Right forelimb (tissue), 1 donor: ENCODE data around the gene ZNF93.
A peak's percentile ranks its signal among the peaks of the same experiment; 100 is the strongest.
"Not testable (repeated sequence)": the region's sequence is repeated elsewhere in the genome, so short reads cannot be mapped to it uniquely, and the experiment has no call there.

Experiments used
- DNase-seq: peaks from one replicate; pipeline ENCODE4 v3.0.0-alpha.2; 2018

Gene ZNF93

GRCh38 chr19:19900729-19901444 is at the start of gene ZNF93:
ZNF93 (plus strand) TSS chr19:19900946; CDS start chr19:19901089, 143 bp downstream.
- peak; percentile 93 for DNase-seq

DNA sequence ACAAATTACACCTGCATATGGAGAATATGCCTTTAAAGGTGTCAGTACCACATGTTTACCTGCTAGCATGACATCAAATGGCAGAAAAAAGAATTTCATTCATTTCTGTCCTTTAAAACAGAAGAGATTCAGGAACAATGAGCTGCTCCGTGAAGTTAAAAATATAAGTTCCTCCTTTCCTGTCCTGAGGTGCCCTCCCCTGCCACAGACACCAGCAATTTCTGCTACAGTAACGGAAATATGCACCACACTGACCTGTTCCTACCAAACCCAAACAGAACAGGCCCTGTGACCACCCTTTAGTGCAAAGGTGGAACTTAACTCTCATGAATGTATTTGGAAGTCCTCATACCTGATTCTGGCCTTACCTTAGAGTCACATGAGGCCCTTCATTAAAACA is 49.0 kb upstream of the ZNF93 start:
- not testable (repeated sequence) for DNase-seq

- DNase-seq = no peak
Measured at GRCh38 chr19:19858751-19859150, 42.0 kb upstream of the ZNF93 start.

- DNase-seq = peak; percentile 51
Measured at GRCh38 chr19:19860756-19861390, 39.9 kb upstream of the ZNF93 start.

GRCh38 chr19:19865750-19866610 is 34.8 kb upstream of the ZNF93 start, which contains the start of gene ZNF253:
ZNF253 (plus strand) TSS chr19:19865882; CDS start chr19:19865997, 115 bp downstream.
- peak; percentile 96 for DNase-seq

GRCh38 chr19:19866611-19867248 is 34.0 kb upstream of the ZNF93 start:
- DNase-seq = peak; percentile 57

- not testable (repeated sequence) for DNase-seq
Measured at GRCh38 chr19:19870086-19870485, 30.7 kb upstream of the ZNF93 start.

GRCh38 chr19:19871932-19872331 is 28.8 kb upstream of the ZNF93 start:
- DNase-seq = no peak

DNA sequence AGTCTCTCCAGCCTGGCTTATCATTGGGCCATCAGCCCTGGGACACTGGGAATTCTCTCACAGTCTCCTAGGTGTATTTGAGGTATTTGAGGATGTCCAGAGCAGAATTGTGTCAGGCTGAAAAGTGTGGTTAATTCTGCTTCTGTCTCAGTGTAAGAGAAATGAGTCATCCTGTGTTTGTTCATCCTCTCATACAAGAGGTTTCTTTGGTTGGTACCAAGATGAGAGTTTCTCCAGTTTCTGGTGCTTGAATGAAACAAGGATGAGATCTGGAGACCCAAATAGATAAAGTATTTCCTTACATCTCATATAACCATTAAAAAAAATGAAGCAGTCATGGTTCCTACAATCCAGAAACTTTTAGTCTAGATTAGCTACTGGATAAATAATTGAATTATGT is 27.4 kb upstream of the ZNF93 start:
- no peak for DNase-seq

- DNase-seq = no peak
Measured at GRCh38 chr19:19877724-19878123, 23.0 kb upstream of the ZNF93 start.

- no peak for DNase-seq
Measured at GRCh38 chr19:19884583-19884982, 16.2 kb upstream of the ZNF93 start.

DNA sequence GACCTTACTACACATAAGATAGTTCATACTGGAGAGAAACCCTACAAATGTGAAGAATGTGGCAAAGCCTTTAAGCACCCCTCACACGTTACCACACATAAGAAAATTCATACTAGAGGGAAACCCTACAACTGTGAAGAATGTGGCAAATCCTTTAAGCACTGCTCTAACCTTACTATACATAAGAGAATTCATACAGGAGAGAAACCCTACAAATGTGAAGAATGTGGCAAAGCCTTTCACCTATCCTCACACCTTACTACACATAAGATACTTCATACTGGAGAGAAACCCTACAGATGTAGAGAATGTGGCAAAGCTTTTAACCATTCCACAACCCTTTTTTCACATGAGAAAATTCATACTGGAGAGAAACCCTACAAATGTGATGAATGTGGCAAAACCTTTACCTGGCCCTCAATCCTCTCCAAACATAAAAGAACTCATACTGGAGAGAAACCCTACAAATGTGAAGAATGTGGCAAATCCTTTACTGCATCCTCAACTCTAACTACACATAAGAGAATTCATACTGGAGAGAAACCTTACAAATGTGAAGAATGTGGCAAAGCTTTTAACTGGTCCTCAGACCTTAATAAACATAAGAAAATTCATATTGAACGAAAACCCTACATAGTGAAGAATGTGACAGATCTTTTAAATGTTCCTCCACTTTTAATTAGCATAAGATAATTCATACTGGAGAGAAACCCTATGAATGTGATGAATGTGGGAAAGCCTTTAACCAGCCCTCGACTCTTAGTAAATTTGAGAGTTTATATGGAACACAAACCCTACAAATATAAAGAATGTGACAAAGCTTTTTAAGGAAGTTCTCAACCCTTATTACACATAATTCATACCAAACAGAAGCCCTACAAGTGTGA is 8.4 kb upstream of the ZNF93 start:
- DNase-seq = not testable (repeated sequence)

DNA sequence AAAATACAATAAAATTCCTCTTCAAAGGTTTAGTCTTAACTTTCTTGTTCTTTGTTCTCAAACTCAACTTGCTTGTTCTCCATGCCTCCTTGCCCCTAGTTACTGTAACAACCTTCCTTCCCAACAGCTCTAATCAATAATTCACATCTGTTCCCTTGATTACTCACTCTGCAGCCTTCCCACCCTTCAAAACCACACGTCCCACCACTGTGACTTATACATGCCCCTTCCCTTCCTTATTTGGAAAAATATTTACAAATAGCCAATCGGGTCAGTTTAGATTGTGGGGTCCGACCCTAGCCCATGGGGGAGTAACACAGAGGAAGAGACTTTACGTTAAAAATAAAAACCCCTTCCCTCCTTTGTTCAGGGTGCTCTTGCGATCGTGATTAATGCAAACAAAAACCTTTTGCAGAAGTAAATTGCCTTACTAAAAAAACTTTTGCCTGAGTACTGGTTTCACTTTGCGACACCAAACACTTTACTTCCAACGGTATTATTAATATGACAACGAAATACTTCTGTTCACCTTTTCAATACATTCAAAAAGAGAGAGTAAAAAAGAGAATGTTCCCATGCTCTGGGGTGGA is 512 bp upstream of the ZNF93 start:
- peak; percentile 52 for DNase-seq

- not testable (repeated sequence) for DNase-seq
Measured at GRCh38 chr19:19907551-19907950, 6.8 kb downstream of the ZNF93 start.

- no peak for DNase-seq
Measured at GRCh38 chr19:19909654-19910053, 8.9 kb downstream of the ZNF93 start.

GRCh38 chr19:19911150-19911549 is 10.4 kb downstream of the ZNF93 start:
- no peak for DNase-seq

- DNase-seq = no peak
Measured at GRCh38 chr19:19914596-19914995, 13.8 kb downstream of the ZNF93 start.

GRCh38 chr19:19930417-19930816 is 29.7 kb downstream of the ZNF93 start:
- DNase-seq = not testable (repeated sequence)

- not testable (repeated sequence) for DNase-seq
Measured at GRCh38 chr19:19933432-19934314, 32.9 kb downstream of the ZNF93 start.

DNA sequence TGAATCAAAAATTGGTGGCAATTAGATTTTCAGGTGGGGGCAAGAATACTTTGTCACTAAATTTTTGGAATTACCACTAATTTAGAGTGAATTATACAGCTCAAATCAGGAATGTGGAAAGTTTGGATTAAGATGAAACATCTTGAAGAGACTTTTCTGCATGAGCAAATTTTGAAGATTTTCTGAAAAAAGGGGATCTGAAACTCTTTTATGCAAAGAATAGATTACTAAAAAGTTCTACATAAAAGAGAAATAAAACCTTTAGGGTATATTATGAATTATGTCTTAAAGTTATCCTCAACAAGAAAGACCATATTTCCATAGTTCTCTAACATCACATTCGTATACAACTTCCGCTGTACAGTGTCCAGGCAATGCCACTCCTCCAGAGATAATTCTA is 36.7 kb downstream of the ZNF93 start:
- no peak for DNase-seq
